ENCODE data around the gene FYN.

GRCh38 chr6:111846066-111846465 lies 27.2 kb downstream of the FYN start:
- TF ChIP-seq POLR2A (IDR thresholded peaks at IDR 0.05; ENCODE audit: low read depth) = no peak
- no peak for TF ChIP-seq CTCF (IDR thresholded peaks at IDR 0.05)

Data from esophagus muscularis mucosa (tissue), 3 donors.